K562 (cell line): ENCODE data around the gene NDOR1. TPM values are rescaled to one million over a fixed set of nuclear protein-coding genes. Genes with fewer than 3 reads are reported as not detected.

Experiments
- BCOR ChIP-seq: fragments of 450-650 bp; IDR thresholded peaks from 2 replicates; pipeline ENCODE4 v1.6.1; 2016
- DACH1 ChIP-seq: fragments of 450-650 bp; IDR thresholded peaks from 2 replicates; pipeline ENCODE4 v1.6.1; 2018; ENCODE audit not compliant: partially characterized antibody
- EWSR1 ChIP-seq: fragments of 450-650 bp; IDR thresholded peaks from 2 replicates; pipeline ENCODE4 v1.6.1; 2018; ENCODE audit warnings: borderline replicate concordance, mild to moderate bottlenecking, low read depth, moderate library complexity; ENCODE audit not compliant: partially characterized antibody
- FOXA3 ChIP-seq, 2 experiments: fragments of 450-650 bp in 1 of 2; sonication (generic) in 1 of 2; formaldehyde crosslinking; IDR thresholded peaks in 1 of 2; conservative IDR thresholded peaks in 1 of 2; 2 replicates each; pipeline versions ENCODE4 v1.4.0 to v1.8.0; 2020 to 2022; ENCODE audit warnings: mild to moderate bottlenecking in 2 of 2, missing genetic modification reagents in 1 of 2
- FOXK1 ChIP-seq: sonication (generic); formaldehyde crosslinking; IDR thresholded peaks from 2 replicates; pipeline ENCODE4 v1.8.0; 2022; ENCODE audit warnings: missing genetic modification reagents, mild to moderate bottlenecking, borderline replicate concordance
- GATAD2A ChIP-seq: fragments of 450-650 bp; IDR thresholded peaks from 2 replicates; pipeline ENCODE4 v1.6.1; 2017
- HMG20B ChIP-seq: fragments of 250-450 bp; sonication (Bioruptor Pico); IDR thresholded peaks from 2 replicates; pipeline ENCODE4 v1.5.0; 2021; ENCODE audit warnings: mild to moderate bottlenecking
- HOXB6 ChIP-seq: fragments of 250-450 bp; sonication (Bioruptor Pico); IDR thresholded peaks from 2 replicates; pipeline ENCODE4 v1.5.1; 2022; ENCODE audit warnings: mild to moderate bottlenecking, borderline replicate concordance
- MTA3 ChIP-seq: fragments of 450-650 bp; formaldehyde crosslinking; IDR thresholded peaks from 2 replicates; pipeline ENCODE4 v1.6.1; 2017; ENCODE audit warnings: mild to moderate bottlenecking, borderline replicate concordance
- POLR2AphosphoS5 ChIP-seq: IDR thresholded peaks from 2 replicates; pipeline ENCODE4 v1.6.1; 2011; ENCODE audit warnings: mild to moderate bottlenecking, low read depth, low read length, moderate library complexity; ENCODE audit not compliant: control insufficient read depth, insufficient read depth
- RBFOX2 ChIP-seq: fragments of 200-400 bp; formaldehyde crosslinking; IDR thresholded peaks from 2 replicates; pipeline ENCODE4 v1.6.1; 2017; ENCODE audit warnings: low read depth, mild to moderate bottlenecking, low read length, moderate library complexity
- SAFB2 ChIP-seq: fragments of 200-400 bp; formaldehyde crosslinking; IDR thresholded peaks from 2 replicates; pipeline ENCODE4 v1.6.1; 2018; ENCODE audit warnings: borderline replicate concordance, low read length, low read depth, moderate library complexity; ENCODE audit not compliant: severe bottlenecking
- SMARCC2 ChIP-seq: fragments of 450-650 bp; IDR thresholded peaks from 2 replicates; pipeline ENCODE4 v1.6.1; 2017; ENCODE audit warnings: antibody characterized with exemption, moderate library complexity, mild to moderate bottlenecking, low read depth
- SNAPC5 ChIP-seq: fragments of 250-450 bp; sonication (Bioruptor Pico); IDR thresholded peaks from 2 replicates; pipeline ENCODE4 v1.8.0; 2021; ENCODE audit warnings: moderate library complexity, mild to moderate bottlenecking, inconsistent platforms
- STAT6 ChIP-seq: sonication (generic); formaldehyde crosslinking; IDR thresholded peaks from 2 replicates; pipeline ENCODE4 v1.8.1; 2023; ENCODE audit warnings: mild to moderate bottlenecking, missing genetic modification reagents
- THRA ChIP-seq: fragments of 450-650 bp; IDR thresholded peaks from 2 replicates; pipeline ENCODE4 v1.6.1; 2017; ENCODE audit warnings: mild to moderate bottlenecking, moderate library complexity
- TSHZ1 ChIP-seq: fragments of 250-450 bp; sonication (Bioruptor Pico); IDR thresholded peaks from 2 replicates; pipeline ENCODE4 v1.4.0; 2020; ENCODE audit warnings: mild to moderate bottlenecking, moderate library complexity
- WHSC1 ChIP-seq: IDR thresholded peaks from one replicate; pipeline ENCODE4 v1.6.1; 2012; ENCODE audit warnings: low read length, control low read depth, inconsistent platforms
- ZBTB8A ChIP-seq: fragments of 450-650 bp; IDR thresholded peaks from 2 replicates; pipeline ENCODE4 v1.6.1; 2018; ENCODE audit warnings: mild to moderate bottlenecking, moderate library complexity; ENCODE audit not compliant: partially characterized antibody
- ZC3H11A ChIP-seq: IDR thresholded peaks from 2 replicates; pipeline ENCODE4 v1.6.1; 2012; ENCODE audit warnings: low read depth, low read length, improper control_type of control experiment
- ZNF24 ChIP-seq: fragments of 450-650 bp; IDR thresholded peaks from 2 replicates; pipeline ENCODE4 v1.6.1; 2016
- polyA plus RNA-seq, 8 experiments: library from polyadenylated mRNA; depleted of rRNA in 4 of 8; stranded (reverse) in 5 of 8; unstranded in 3 of 8; fragments of >200 nt; fragmentation: Nextera tagmentation in 2 of 8; fragmentation: Illumina TruSeq in 1 of 8; extraction: Ambion mirVana in 2 of 8; extraction: Trizol in 1 of 8; gene quantifications; 2 replicates each; pipeline versions ENCODE4 v1.2.1 to v1.2.3, GENCODE V29; 2011 to 2014; ENCODE audit warnings: inconsistent platforms in 1 of 8, missing spikeins in 1 of 8
- total RNA-seq, 7 experiments: library from RNA; depleted of rRNA in 6 of 7; stranded (reverse); fragments of >200 nt in 6 of 7; fragmentation: Illumina TruSeq in 2 of 7; extraction: Trizol in 2 of 7; gene quantifications; 2 replicates each; pipeline versions ENCODE4 v1.2.1 to v1.2.3, GENCODE V29; 2011 to 2021; ENCODE audit warnings: low replicate concordance in 1 of 7

NDOR1 gene
- total and polyA plus RNA-seq, 9 of the 15 experiments (the other 6 are each of a cell fraction or from before 2014, with no cell fraction given) = 0.06 to 36.9 (median 6.9) TPM

GRCh38 chr9:137223078-137223970, 17.8 kb downstream of the NDOR1 start (continued):
- TF ChIP-seq ZC3H11A = no peak
- peak in 1 of 2 experiments; percentile 50; a peak in 1 of 4 replicates for TF ChIP-seq FOXA3 (CRISPR knock-in tag; conservative IDR thresholded peaks at IDR 0.05 in 1 of 2, IDR thresholded peaks at IDR 0.05 in 1 of 2)
- no peak for TF ChIP-seq EWSR1
- no peak for TF ChIP-seq THRA
- no peak for TF ChIP-seq SAFB2
- TF ChIP-seq SMARCC2 = no peak
- no peak for TF ChIP-seq GATAD2A
- peak; percentile 65; the same call in 1 of the 2 replicates for TF ChIP-seq MTA3
- TF ChIP-seq HMG20B = no peak
- TF ChIP-seq BCOR = no peak
- TF ChIP-seq FOXK1 = no peak
- TF ChIP-seq ZBTB8A = no peak
- TF ChIP-seq TSHZ1 (CRISPR knock-in tag) = no peak
- TF ChIP-seq SNAPC5 = no peak
- peak; percentile 84 for TF ChIP-seq RBFOX2
- TF ChIP-seq HOXB6 (CRISPR knock-in tag) = no peak
- no peak for TF ChIP-seq ZNF24
- no peak for TF ChIP-seq DACH1
- TF ChIP-seq STAT6 (CRISPR knock-in tag) = no peak
- peak; percentile 39; the same call in 1 of the 2 replicates for TF ChIP-seq POLR2AphosphoS5
- no peak for TF ChIP-seq WHSC1
